ENCODE measurements around the gene RASSF1.

DNA sequence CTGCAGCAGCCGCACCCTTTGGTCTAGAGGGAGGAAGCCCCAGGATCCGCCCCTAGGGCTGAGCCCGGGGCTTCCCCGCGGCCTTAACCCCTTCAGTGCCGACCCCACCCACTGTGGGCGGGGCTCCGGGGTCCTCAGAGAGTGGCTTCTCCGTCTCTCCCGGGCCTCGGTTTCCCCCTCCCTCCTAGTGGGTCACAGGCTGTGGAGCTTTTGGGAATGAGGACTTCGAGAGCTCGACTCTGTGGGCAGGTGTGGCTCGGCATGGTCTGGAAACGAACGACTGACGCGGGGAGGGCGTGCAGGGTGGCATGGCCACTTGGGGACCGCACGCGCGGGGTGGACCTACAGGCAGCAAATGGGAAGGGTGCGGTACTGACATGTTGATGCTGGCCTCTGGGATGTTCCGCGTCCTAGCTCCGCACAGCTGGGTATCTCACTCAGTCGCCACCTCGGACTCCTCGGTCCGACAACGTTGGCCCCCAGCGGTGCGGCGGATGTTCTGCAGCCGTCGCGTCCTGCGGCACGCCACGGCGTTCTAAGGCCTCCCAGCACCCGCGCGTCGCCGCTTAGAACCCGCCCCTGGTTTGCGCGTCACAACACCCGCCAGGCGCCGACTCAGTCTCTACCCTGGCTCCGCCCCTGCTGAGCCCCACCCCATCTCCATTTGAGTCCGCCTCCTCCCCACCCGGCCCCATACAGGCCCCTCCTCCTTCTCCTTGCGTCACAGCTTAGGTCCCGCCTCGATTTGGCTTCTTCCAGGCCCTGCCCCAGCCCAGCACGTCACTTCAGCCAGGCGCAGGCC is 41.6 kb downstream of the RASSF1 start, which contains the start of the genes HYAL3 and NAA80:
- TF ChIP-seq CTCF (IDR thresholded peaks at IDR 0.05) (peak; percentile 22), EZH2 (IDR thresholded peaks at IDR 0.05) (no peak)
